Trophoblast cell (in vitro differentiated cells and primary cell): ENCODE data around the gene CACNA2D3.
A peak's percentile ranks its signal among the peaks of the same experiment; 100 is the strongest.

Source experiments
- DNase-seq, 2 donors: peaks; one replicate each; pipeline ENCODE4 v3.0.0-alpha.2; 2016
- H2AFZ ChIP-seq: 2 replicates; pipeline ENCODE4 v1.6.1; 2013; ENCODE audit warnings: low read length, moderate library complexity, mild to moderate bottlenecking; ENCODE audit not compliant: insufficient read depth, poor library complexity
- H2AK5ac ChIP-seq: 2 replicates; pipeline ENCODE4 v1.6.1; 2013; ENCODE audit warnings: mild to moderate bottlenecking, low read length
- H2BK120ac ChIP-seq: 2 replicates; pipeline ENCODE4 v1.6.1; 2013; ENCODE audit warnings: low read length, mild to moderate bottlenecking, moderate library complexity; ENCODE audit not compliant: insufficient read depth, poor library complexity
- H2BK12ac ChIP-seq: 2 replicates; pipeline ENCODE4 v1.6.1; 2013; ENCODE audit warnings: mild to moderate bottlenecking, low read length, moderate library complexity
- H2BK5ac ChIP-seq: 2 replicates; pipeline ENCODE4 v1.6.1; 2013; ENCODE audit warnings: low read length, low read depth, moderate library complexity, mild to moderate bottlenecking; ENCODE audit not compliant: poor library complexity
- H3K14ac ChIP-seq: 2 replicates; pipeline ENCODE4 v1.6.1; 2013; ENCODE audit warnings: mild to moderate bottlenecking, low read length
- H3K18ac ChIP-seq: 2 replicates; pipeline ENCODE4 v1.6.1; 2013; ENCODE audit warnings: mild to moderate bottlenecking, low read length
- H3K23ac ChIP-seq: 2 replicates; pipeline ENCODE4 v1.6.1; 2013; ENCODE audit warnings: low read length
- H3K27ac ChIP-seq: 2 replicates; pipeline ENCODE4 v1.5.1; 2013; ENCODE audit warnings: low read depth, mild to moderate bottlenecking, inconsistent platforms, low read length, moderate library complexity
- H3K27me3 ChIP-seq: 2 replicates; pipeline ENCODE4 v1.6.1; 2013; ENCODE audit warnings: inconsistent platforms, mild to moderate bottlenecking, low read length, moderate library complexity; ENCODE audit not compliant: insufficient read depth
- H3K36me3 ChIP-seq, 2 experiments: 1 replicate in 1 of 2; 2 replicates in 1 of 2; pipeline ENCODE4 v1.6.1; 2013; ENCODE audit warnings: low read length in 2 of 2, mild to moderate bottlenecking in 2 of 2, moderate library complexity in 1 of 2; ENCODE audit not compliant: insufficient read depth in 2 of 2, control insufficient read depth in 1 of 2
- H3K4ac ChIP-seq: 2 replicates; pipeline ENCODE4 v1.6.1; 2013; ENCODE audit warnings: low read depth, mild to moderate bottlenecking, low read length, moderate library complexity
- H3K4me1 ChIP-seq, 2 experiments: 1 replicate in 1 of 2; 2 replicates in 1 of 2; pipeline ENCODE4 v1.6.1; 2013; ENCODE audit warnings: low read length in 2 of 2, mild to moderate bottlenecking in 2 of 2, moderate library complexity in 1 of 2; ENCODE audit not compliant: insufficient read depth in 2 of 2, control insufficient read depth in 1 of 2
- H3K4me2 ChIP-seq: 2 replicates; pipeline ENCODE4 v1.6.1; 2013; ENCODE audit warnings: inconsistent platforms, mild to moderate bottlenecking, low read length, moderate library complexity
- H3K4me3 ChIP-seq: 2 replicates; pipeline ENCODE4 v1.5.1; 2013; ENCODE audit warnings: mild to moderate bottlenecking, low read depth, low read length, inconsistent platforms
- H3K79me1 ChIP-seq: one replicate; pipeline ENCODE4 v1.6.1; 2013; ENCODE audit warnings: low read length
- H3K79me2 ChIP-seq: 2 replicates; pipeline ENCODE4 v1.6.1; 2013; ENCODE audit warnings: low read length, mild to moderate bottlenecking; ENCODE audit not compliant: control insufficient read depth, insufficient read depth, poor library complexity
- H3K9ac ChIP-seq: 2 replicates; pipeline ENCODE4 v1.6.1; 2013; ENCODE audit warnings: mild to moderate bottlenecking, low read length
- H3K9me3 ChIP-seq: 2 replicates; pipeline ENCODE4 v1.6.1; 2013; ENCODE audit warnings: low read depth, mild to moderate bottlenecking, control low read depth, inconsistent platforms, low read length; ENCODE audit not compliant: insufficient read depth
- H4K12ac ChIP-seq: 2 replicates; pipeline ENCODE4 v1.6.1; 2013; ENCODE audit warnings: low read depth, mild to moderate bottlenecking, low read length, moderate library complexity
- H4K8ac ChIP-seq: 2 replicates; pipeline ENCODE4 v1.6.1; 2013; ENCODE audit warnings: low read depth, mild to moderate bottlenecking, low read length, moderate library complexity
- H4K91ac ChIP-seq: one replicate; pipeline ENCODE4 v1.6.1; 2013; ENCODE audit warnings: low read depth, mild to moderate bottlenecking, low read length, moderate library complexity
- WGBS: extraction: QIAGEN DNeasy Blood & Tissue Kit; methylation state at CpG from one replicate; pipeline ENCODE4 v1.1.7; 2013; ENCODE audit warnings: missing lambda C conversion rate; ENCODE audit not compliant: insufficient read length, insufficient coverage; ENCODE audit errors: extremely low coverage; 5-methylcytosine and 5-hydroxymethylcytosine counted together

The CACNA2D3 gene

GRCh38 chr3:54859184-54859583 lies 736.8 kb downstream of the CACNA2D3 start:
- Histone ChIP-seq H4K8ac (peak overlapping the region; percentile 7), H3K14ac (no peak overlapping the region), H3K23ac (no peak overlapping the region), H2AFZ (no peak overlapping the region), H3K9ac (no peak overlapping the region), H3K4me3 (no peak overlapping the region), H3K4me2 (no peak overlapping the region), H2BK120ac (peak overlapping the region; percentile 47), H2BK12ac (no peak overlapping the region), H3K27ac (no peak overlapping the region), H3K9me3 (no peaks in the 10 kb centered on the region), H3K4me1 (peaks cover 15 to 25% of the 10 kb centered on the region in 2 experiments), H4K91ac (peak overlapping the region; percentile 2), H2AK5ac (peak overlapping the region; percentile 35), H3K36me3 (no peaks in the 10 kb centered on the region), H3K79me2 (no peaks in the 10 kb centered on the region), H2BK5ac (no peak overlapping the region), H3K79me1 (peaks cover 10% of the 10 kb centered on the region), H3K18ac (no peak overlapping the region), H3K4ac (no peak overlapping the region), H3K27me3 (no peaks in the 10 kb centered on the region), H4K12ac (no peak overlapping the region)
- peak; percentile 66 to 93 for DNase-seq
- no CpG with 5 or more reads among the region's 3 CpGs for WGBS

- H3K18ac ChIP-seq, result no peak overlapping the region
- H3K79me2 ChIP-seq, result no peaks in the 10 kb centered on the region
- H2BK5ac ChIP-seq, result no peak overlapping the region
- H3K9me3 ChIP-seq, result no peaks in the 10 kb centered on the region
- H2BK120ac ChIP-seq, result peak overlapping the region; percentile 31
- no peaks in the 10 kb centered on the region for H3K27me3 ChIP-seq
- no peak overlapping the region for H4K8ac ChIP-seq
- no peak overlapping the region for H4K12ac ChIP-seq
- no CpG with 5 or more reads among the region's 9 CpGs for WGBS
- no peak overlapping the region for H3K9ac ChIP-seq
- peak; percentile 33 to 64 for DNase-seq
- peaks cover 13% of the 10 kb centered on the region for H3K79me1 ChIP-seq
- peak overlapping the region; percentile 32 for H4K91ac ChIP-seq
- H2AFZ ChIP-seq, result no peak overlapping the region
- no peak overlapping the region for H3K4ac ChIP-seq
- H3K23ac ChIP-seq, result no peak overlapping the region
- no peak overlapping the region for H3K27ac ChIP-seq
- H3K4me1 ChIP-seq, result peaks cover 16 to 28% of the 10 kb centered on the region in 2 experiments
- no peak overlapping the region for H2BK12ac ChIP-seq
- peak overlapping the region; percentile 18 for H3K14ac ChIP-seq
- H3K36me3 ChIP-seq, result no peaks in the 10 kb centered on the region
- no peak overlapping the region for H2AK5ac ChIP-seq
- H3K4me2 ChIP-seq, result no peak overlapping the region
- no peak overlapping the region for H3K4me3 ChIP-seq
Measured at GRCh38 chr3:54861248-54862067, 739.1 kb downstream of the CACNA2D3 start.

- Histone ChIP-seq H3K4me2 (no peak overlapping the region), H3K23ac (no peak overlapping the region), H3K79me1 (peaks cover 14% of the 10 kb centered on the region), H3K27ac (no peak overlapping the region), H3K4ac (no peak overlapping the region), H4K91ac (peak overlapping the region; percentile 16), H4K12ac (no peak overlapping the region), H4K8ac (no peak overlapping the region), H3K14ac (no peak overlapping the region), H3K18ac (no peak overlapping the region), H2BK12ac (peak overlapping the region; percentile 80), H3K9ac (no peak overlapping the region), H2BK5ac (no peak overlapping the region), H3K4me1 (peaks cover 16 to 28% of the 10 kb centered on the region in 2 experiments), H3K79me2 (no peaks in the 10 kb centered on the region), H3K9me3 (no peaks in the 10 kb centered on the region), H3K4me3 (no peak overlapping the region), H2AFZ (no peak overlapping the region), H2AK5ac (no peak overlapping the region), H3K36me3 (no peaks in the 10 kb centered on the region), H3K27me3 (no peaks in the 10 kb centered on the region), H2BK120ac (peak overlapping the region; percentile 30)
- DNase-seq, result no peak
- no CpG with 5 or more reads among the region's 5 CpGs for WGBS
Measured at GRCh38 chr3:54862526-54862925, 740.2 kb downstream of the CACNA2D3 start.

GRCh38 chr3:54863366-54863765 lies 741.0 kb downstream of the CACNA2D3 start:
- peak overlapping the region; percentile 4 for H3K4me2 ChIP-seq
- H3K4ac ChIP-seq, result peak overlapping the region; percentile 41
- no peak overlapping the region for H2AFZ ChIP-seq
- H3K27me3 ChIP-seq, result no peaks in the 10 kb centered on the region
- peak overlapping the region; percentile 58 for H2BK5ac ChIP-seq
- peak overlapping the region; percentile 77 for H4K91ac ChIP-seq
- H3K27ac ChIP-seq, result peak overlapping the region; percentile 24
- peak overlapping the region; percentile 58 for H4K8ac ChIP-seq
- peaks cover 16 to 28% of the 10 kb centered on the region in 2 experiments for H3K4me1 ChIP-seq
- H3K14ac ChIP-seq, result peak overlapping the region; percentile 39
- no peaks in the 10 kb centered on the region for H3K79me2 ChIP-seq
- H3K36me3 ChIP-seq, result no peaks in the 10 kb centered on the region
- H3K79me1 ChIP-seq, result peaks cover 14% of the 10 kb centered on the region
- no CpG with 5 or more reads among the region's 8 CpGs for WGBS
- no peak overlapping the region for H4K12ac ChIP-seq
- peak overlapping the region; percentile 80 for H3K18ac ChIP-seq
- DNase-seq, result peak in 1 of 2 donors; percentile 34
- H3K23ac ChIP-seq, result no peak overlapping the region
- peak overlapping the region; percentile 71 for H2BK120ac ChIP-seq
- peak overlapping the region; percentile 18 for H2AK5ac ChIP-seq
- H3K9ac ChIP-seq, result no peak overlapping the region
- no peak overlapping the region for H3K4me3 ChIP-seq
- H3K9me3 ChIP-seq, result no peaks in the 10 kb centered on the region
- peak overlapping the region; percentile 88 for H2BK12ac ChIP-seq
